HepG2 (cell line): ENCODE data around the gene PEPD. TPM values are rescaled to one million over a fixed set of nuclear protein-coding genes. Genes with fewer than 3 reads are reported as not detected.

Experiments used
- ATF7-NPFF ChIP-seq: sonication (generic); formaldehyde crosslinking; IDR thresholded peaks from 2 replicates; pipeline ENCODE4 v1.8.1; 2023; ENCODE audit warnings: mild to moderate bottlenecking, low read depth, missing genetic modification reagents, moderate library complexity
- CREM ChIP-seq, 2 experiments: sonication (generic) in 1 of 2; formaldehyde crosslinking in 1 of 2; IDR thresholded peaks; 2 replicates each; pipeline versions ENCODE4 v1.4.0 to v1.6.1; 2016 to 2020; ENCODE audit warnings: antibody characterized with exemption in 1 of 2, mild to moderate bottlenecking in 1 of 2, missing genetic modification reagents in 1 of 2
- DMAP1 ChIP-seq: IDR thresholded peaks from 2 replicates; pipeline ENCODE4 v1.6.1; 2016
- GATAD2A ChIP-seq: IDR thresholded peaks from 2 replicates; pipeline ENCODE4 v1.6.1; 2016
- HNRNPLL ChIP-seq: fragments of 200-400 bp; formaldehyde crosslinking; IDR thresholded peaks from 2 replicates; pipeline ENCODE4 v1.6.1; 2017; ENCODE audit warnings: mild to moderate bottlenecking, low read depth, low read length; ENCODE audit not compliant: poor library complexity, severe bottlenecking
- MAFG ChIP-seq: sonication (generic); formaldehyde crosslinking; IDR thresholded peaks from 2 replicates; pipeline ENCODE4 v1.5.1; 2020; ENCODE audit warnings: mild to moderate bottlenecking, missing genetic modification reagents
- RXRB ChIP-seq: IDR thresholded peaks from 2 replicates; pipeline ENCODE4 v1.6.1; 2016; ENCODE audit warnings: borderline replicate concordance, missing genetic modification reagents, missing compliant biosample characterization
- SALL1 ChIP-seq: sonication (generic); formaldehyde crosslinking; IDR thresholded peaks from 2 replicates; pipeline ENCODE4 v1.8.0; 2022; ENCODE audit warnings: mild to moderate bottlenecking, missing genetic modification reagents
- SRY ChIP-seq: sonication (generic); formaldehyde crosslinking; IDR thresholded peaks from 2 replicates; pipeline ENCODE4 v1.8.0; 2022; ENCODE audit warnings: mild to moderate bottlenecking, missing genetic modification reagents
- ZBTB39 ChIP-seq: sonication (generic); formaldehyde crosslinking; IDR thresholded peaks from 2 replicates; pipeline ENCODE4 v1.5.0; 2020; ENCODE audit warnings: missing genetic modification reagents
- ZFP41 ChIP-seq: sonication (generic); formaldehyde crosslinking; IDR thresholded peaks from 2 replicates; pipeline ENCODE4 v1.4.0; 2020; ENCODE audit warnings: mild to moderate bottlenecking, missing genetic modification reagents, borderline replicate concordance
- ZNF430 ChIP-seq: sonication (generic); formaldehyde crosslinking; IDR thresholded peaks from 2 replicates; pipeline ENCODE4 v1.9.0; 2021; ENCODE audit warnings: mild to moderate bottlenecking, missing genetic modification reagents
- ZNF607 ChIP-seq: sonication (generic); formaldehyde crosslinking; IDR thresholded peaks from 2 replicates; pipeline ENCODE4 v1.5.1; 2020; ENCODE audit warnings: missing genetic modification reagents, mild to moderate bottlenecking, borderline replicate concordance
- ZNF772 ChIP-seq: sonication (generic); formaldehyde crosslinking; IDR thresholded peaks from 2 replicates; pipeline ENCODE4 v1.5.0; 2020; ENCODE audit warnings: mild to moderate bottlenecking, missing genetic modification reagents
- polyA plus RNA-seq, 8 experiments: library from polyadenylated mRNA; depleted of rRNA in 3 of 8; stranded (reverse) in 7 of 8; unstranded in 1 of 8; fragments of >200 nt; fragmentation: Illumina TruSeq in 4 of 8; extraction: Trizol in 4 of 8; gene quantifications; 2 replicates each; pipeline versions ENCODE4 v1.2.1 to v1.2.3, GENCODE V29; 2011 to 2016; ENCODE audit warnings: low read depth in 4 of 8, missing spikeins in 1 of 8, mixed read lengths in 1 of 8; ENCODE audit not compliant: insufficient read depth in 1 of 8
- total RNA-seq, 5 experiments: library from RNA; depleted of rRNA; stranded (reverse); fragments of >200 nt; fragmentation: Illumina TruSeq; extraction: Trizol; gene quantifications; 2 replicates each; pipeline ENCODE4 v1.2.3, GENCODE V29; 2016; ENCODE audit warnings: low read depth in 1 of 5
- TF ChIP-seq, protein P1 (sequence below): sonication (generic); formaldehyde crosslinking; IDR thresholded peaks from 2 replicates; pipeline ENCODE4 v1.5.0; 2020; ENCODE audit warnings: mild to moderate bottlenecking, missing genetic modification reagents, moderate library complexity
- TF ChIP-seq, protein P2 (sequence below): sonication (generic); formaldehyde crosslinking; IDR thresholded peaks from 2 replicates; pipeline ENCODE4 v1.5.0; 2020; ENCODE audit warnings: mild to moderate bottlenecking, missing genetic modification reagents, borderline replicate concordance
- TF ChIP-seq, protein P3 (sequence below): sonication (generic); formaldehyde crosslinking; IDR thresholded peaks from 2 replicates; pipeline ENCODE4 v1.5.0; 2020; ENCODE audit warnings: mild to moderate bottlenecking, missing genetic modification reagents, borderline replicate concordance

PEPD gene
- total and polyA plus RNA-seq, 2 of the 13 experiments (the other 11 are each of a cell fraction or from before 2014, with no cell fraction given) = 60.7 to 75.1 TPM

DNA sequence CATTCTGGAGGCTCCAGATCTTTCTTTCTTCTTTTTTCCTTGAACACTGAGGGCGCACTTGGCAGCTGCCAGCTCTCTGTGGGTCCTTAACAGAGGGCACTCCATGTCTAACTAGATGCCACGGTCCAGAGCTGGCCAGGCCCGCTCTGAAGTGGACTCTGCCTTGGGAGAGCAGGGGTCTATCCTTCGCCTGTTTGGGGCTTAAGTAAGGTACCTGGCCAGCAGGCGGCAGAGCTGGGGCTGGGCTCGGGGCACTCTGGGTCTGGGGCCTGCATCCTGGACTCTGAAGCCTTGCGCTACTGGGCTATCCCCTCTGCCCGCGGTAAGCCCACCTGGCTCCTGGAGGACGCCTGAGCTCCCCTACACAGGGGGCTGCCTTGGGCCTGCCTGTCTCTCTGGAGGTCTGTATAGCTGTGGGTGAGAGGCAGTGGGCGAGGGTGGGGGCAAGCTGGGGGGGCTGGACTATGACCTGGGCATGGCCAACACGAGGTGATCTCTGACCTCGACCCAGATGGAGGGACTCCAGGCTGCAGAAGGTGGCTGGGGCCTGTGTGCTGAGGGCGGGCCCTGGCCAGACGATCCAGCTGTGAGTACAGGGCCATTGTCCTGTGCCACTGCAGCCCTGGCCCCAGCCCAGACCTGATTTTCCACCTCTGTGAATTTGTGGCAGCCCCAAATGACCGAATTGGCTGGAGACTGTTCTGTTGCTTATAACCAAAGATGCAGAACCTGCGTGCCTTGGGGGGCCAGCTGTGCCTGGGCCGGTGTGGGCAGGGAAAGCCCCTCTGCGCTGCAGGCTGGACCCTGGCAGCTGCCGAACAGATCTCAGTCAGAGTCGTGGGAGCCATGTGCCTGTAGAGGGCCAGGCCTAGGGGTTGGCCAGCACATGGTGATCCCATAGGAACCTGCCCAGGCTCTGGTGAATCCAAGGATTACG is 121.6 kb downstream of the PEPD start (continued):
- TF ChIP-seq CREM (IDR thresholded peaks at IDR 0.05) (peak; percentile 46; the same call in 1 of the 2 replicates), CREM (CRISPR knock-in tag; IDR thresholded peaks at IDR 0.05) (no peak), SALL1 (peak; percentile 87), MAFG (CRISPR knock-in tag) (0 out of 2 replicates have a peak, but pooled peaks have one; percentile 18), HNRNPLL (peak; percentile 30), ZBTB39 (CRISPR knock-in tag) (peak; percentile 77), ZNF607 (CRISPR knock-in tag) (peak; percentile 83; the same call in 1 of the 2 replicates), ZFP41 (CRISPR knock-in tag) (0 out of 2 replicates have a peak, but pooled peaks have one; percentile 44), DMAP1 (CRISPR knock-in tag) (0 out of 2 replicates have a peak, but pooled peaks have one; percentile 28), ZNF430 (CRISPR knock-in tag) (peak; percentile 15; the same call in 1 of the 2 replicates), RXRB (CRISPR knock-in tag) (peak; percentile 48), GATAD2A (CRISPR knock-in tag) (peak; percentile 40; the same call in 1 of the 2 replicates), SRY (CRISPR knock-in tag) (0 out of 2 replicates have a peak, but pooled peaks have one; percentile 42), ATF7-NPFF (CRISPR knock-in tag) (peak; percentile 48; the same call in 1 of the 2 replicates), ZNF772 (CRISPR knock-in tag) (0 out of 2 replicates have a peak, but pooled peaks have one; percentile 38)
- TF ChIP-seq, protein P1, sequence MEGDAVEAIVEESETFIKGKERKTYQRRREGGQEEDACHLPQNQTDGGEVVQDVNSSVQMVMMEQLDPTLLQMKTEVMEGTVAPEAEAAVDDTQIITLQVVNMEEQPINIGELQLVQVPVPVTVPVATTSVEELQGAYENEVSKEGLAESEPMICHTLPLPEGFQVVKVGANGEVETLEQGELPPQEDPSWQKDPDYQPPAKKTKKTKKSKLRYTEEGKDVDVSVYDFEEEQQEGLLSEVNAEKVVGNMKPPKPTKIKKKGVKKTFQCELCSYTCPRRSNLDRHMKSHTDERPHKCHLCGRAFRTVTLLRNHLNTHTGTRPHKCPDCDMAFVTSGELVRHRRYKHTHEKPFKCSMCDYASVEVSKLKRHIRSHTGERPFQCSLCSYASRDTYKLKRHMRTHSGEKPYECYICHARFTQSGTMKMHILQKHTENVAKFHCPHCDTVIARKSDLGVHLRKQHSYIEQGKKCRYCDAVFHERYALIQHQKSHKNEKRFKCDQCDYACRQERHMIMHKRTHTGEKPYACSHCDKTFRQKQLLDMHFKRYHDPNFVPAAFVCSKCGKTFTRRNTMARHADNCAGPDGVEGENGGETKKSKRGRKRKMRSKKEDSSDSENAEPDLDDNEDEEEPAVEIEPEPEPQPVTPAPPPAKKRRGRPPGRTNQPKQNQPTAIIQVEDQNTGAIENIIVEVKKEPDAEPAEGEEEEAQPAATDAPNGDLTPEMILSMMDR = peak; percentile 23
- TF ChIP-seq, protein P2, sequence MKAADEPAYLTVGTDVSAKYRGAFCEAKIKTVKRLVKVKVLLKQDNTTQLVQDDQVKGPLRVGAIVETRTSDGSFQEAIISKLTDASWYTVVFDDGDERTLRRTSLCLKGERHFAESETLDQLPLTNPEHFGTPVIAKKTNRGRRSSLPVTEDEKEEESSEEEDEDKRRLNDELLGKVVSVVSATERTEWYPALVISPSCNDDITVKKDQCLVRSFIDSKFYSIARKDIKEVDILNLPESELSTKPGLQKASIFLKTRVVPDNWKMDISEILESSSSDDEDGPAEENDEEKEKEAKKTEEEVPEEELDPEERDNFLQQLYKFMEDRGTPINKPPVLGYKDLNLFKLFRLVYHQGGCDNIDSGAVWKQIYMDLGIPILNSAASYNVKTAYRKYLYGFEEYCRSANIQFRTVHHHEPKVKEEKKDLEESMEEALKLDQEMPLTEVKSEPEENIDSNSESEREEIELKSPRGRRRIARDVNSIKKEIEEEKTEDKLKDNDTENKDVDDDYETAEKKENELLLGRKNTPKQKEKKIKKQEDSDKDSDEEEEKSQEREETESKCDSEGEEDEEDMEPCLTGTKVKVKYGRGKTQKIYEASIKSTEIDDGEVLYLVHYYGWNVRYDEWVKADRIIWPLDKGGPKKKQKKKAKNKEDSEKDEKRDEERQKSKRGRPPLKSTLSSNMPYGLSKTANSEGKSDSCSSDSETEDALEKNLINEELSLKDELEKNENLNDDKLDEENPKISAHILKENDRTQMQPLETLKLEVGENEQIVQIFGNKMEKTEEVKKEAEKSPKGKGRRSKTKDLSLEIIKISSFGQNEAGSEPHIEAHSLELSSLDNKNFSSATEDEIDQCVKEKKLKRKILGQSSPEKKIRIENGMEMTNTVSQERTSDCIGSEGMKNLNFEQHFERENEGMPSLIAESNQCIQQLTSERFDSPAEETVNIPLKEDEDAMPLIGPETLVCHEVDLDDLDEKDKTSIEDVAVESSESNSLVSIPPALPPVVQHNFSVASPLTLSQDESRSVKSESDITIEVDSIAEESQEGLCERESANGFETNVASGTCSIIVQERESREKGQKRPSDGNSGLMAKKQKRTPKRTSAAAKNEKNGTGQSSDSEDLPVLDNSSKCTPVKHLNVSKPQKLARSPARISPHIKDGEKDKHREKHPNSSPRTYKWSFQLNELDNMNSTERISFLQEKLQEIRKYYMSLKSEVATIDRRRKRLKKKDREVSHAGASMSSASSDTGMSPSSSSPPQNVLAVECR (CRISPR knock-in tag) = peak; percentile 64; the same call in 1 of the 2 replicates
- TF ChIP-seq, protein P3, sequence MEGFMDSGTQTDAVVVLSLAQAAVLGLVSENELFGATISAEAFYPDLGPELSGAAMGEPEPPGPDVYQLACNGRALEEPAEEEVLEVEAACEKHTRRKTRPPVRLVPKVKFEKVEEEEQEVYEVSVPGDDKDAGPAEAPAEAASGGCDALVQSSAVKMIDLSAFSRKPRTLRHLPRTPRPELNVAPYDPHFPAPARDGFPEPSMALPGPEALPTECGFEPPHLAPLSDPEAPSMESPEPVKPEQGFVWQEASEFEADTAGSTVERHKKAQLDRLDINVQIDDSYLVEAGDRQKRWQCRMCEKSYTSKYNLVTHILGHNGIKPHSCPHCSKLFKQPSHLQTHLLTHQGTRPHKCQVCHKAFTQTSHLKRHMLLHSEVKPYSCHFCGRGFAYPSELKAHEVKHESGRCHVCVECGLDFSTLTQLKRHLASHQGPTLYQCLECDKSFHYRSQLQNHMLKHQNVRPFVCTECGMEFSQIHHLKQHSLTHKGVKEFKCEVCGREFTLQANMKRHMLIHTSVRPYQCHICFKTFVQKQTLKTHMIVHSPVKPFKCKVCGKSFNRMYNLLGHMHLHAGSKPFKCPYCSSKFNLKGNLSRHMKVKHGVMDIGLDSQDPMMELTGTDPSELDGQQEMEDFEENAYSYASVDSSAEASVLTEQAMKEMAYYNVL = 0 out of 2 replicates have a peak, but pooled peaks have one; percentile 46
